HEK293 (cell line): Measurements from ENCODE around the gene PCSK6.
A peak's percentile ranks its signal among the peaks of the same experiment; 100 is the strongest.

Experiments
- KLF16 ChIP-seq: fragments of 450-650 bp; formaldehyde crosslinking; IDR thresholded peaks from 2 replicates; pipeline ENCODE4 v1.5.1; 2017; ENCODE audit warnings: missing biosample characterization, missing genetic modification characterization
- PATZ1 ChIP-seq: fragments of 450-650 bp; formaldehyde crosslinking; IDR thresholded peaks from 2 replicates; pipeline ENCODE4 v1.5.1; 2016; ENCODE audit warnings: missing biosample characterization, missing genetic modification characterization
- SCRT1 ChIP-seq: fragments of 450-650 bp; formaldehyde crosslinking; IDR thresholded peaks from 2 replicates; pipeline ENCODE4 v1.5.1; 2016; ENCODE audit warnings: missing biosample characterization, missing genetic modification characterization, borderline replicate concordance
- SP2 ChIP-seq: fragments of 450-650 bp; formaldehyde crosslinking; IDR thresholded peaks from 2 replicates; pipeline ENCODE4 v1.5.1; 2016; ENCODE audit warnings: missing biosample characterization, missing genetic modification characterization
- TRIM28 ChIP-seq: IDR thresholded peaks from 2 replicates; pipeline ENCODE4 v1.6.1; 2011; ENCODE audit warnings: low read length, control low read depth, borderline replicate concordance
- ZBTB48 ChIP-seq: fragments of 450-650 bp; formaldehyde crosslinking; IDR thresholded peaks from 2 replicates; pipeline ENCODE4 v1.5.1; 2016; ENCODE audit warnings: missing biosample characterization, missing genetic modification characterization
- ZFHX2 ChIP-seq: fragments of 450-650 bp; formaldehyde crosslinking; conservative IDR thresholded peaks from 2 replicates; pipeline ENCODE4 v1.5.1; 2016; ENCODE audit warnings: missing biosample characterization, missing genetic modification characterization
- ZIC2 ChIP-seq: fragments of 450-650 bp; formaldehyde crosslinking; IDR thresholded peaks from 2 replicates; pipeline ENCODE4 v1.5.1; 2016; ENCODE audit warnings: missing biosample characterization, missing genetic modification characterization
- ZNF10 ChIP-seq: fragments of 450-650 bp; formaldehyde crosslinking; IDR thresholded peaks from 2 replicates; pipeline ENCODE4 v1.5.1; 2017; ENCODE audit warnings: missing biosample characterization, missing genetic modification characterization
- ZNF16 ChIP-seq: fragments of 450-650 bp; formaldehyde crosslinking; IDR thresholded peaks from 2 replicates; pipeline ENCODE4 v1.5.1; 2016; ENCODE audit warnings: low read depth, missing biosample characterization, missing genetic modification characterization
- ZNF175 ChIP-seq: fragments of 450-650 bp; formaldehyde crosslinking; IDR thresholded peaks from 2 replicates; pipeline ENCODE4 v1.5.1; 2016; ENCODE audit warnings: missing biosample characterization, missing genetic modification characterization
- ZNF221 ChIP-seq: fragments of 450-650 bp; formaldehyde crosslinking; IDR thresholded peaks from 2 replicates; pipeline ENCODE4 v1.5.1; 2017; ENCODE audit warnings: missing biosample characterization, missing genetic modification characterization, borderline replicate concordance
- ZNF26 ChIP-seq: fragments of 450-650 bp; formaldehyde crosslinking; IDR thresholded peaks from 2 replicates; pipeline ENCODE4 v1.5.1; 2016; ENCODE audit warnings: missing biosample characterization, missing genetic modification characterization
- ZNF362 ChIP-seq: fragments of 450-650 bp; formaldehyde crosslinking; IDR thresholded peaks from 2 replicates; pipeline ENCODE4 v1.5.1; 2016; ENCODE audit warnings: missing biosample characterization, missing genetic modification characterization
- ZNF404 ChIP-seq: fragments of 450-650 bp; formaldehyde crosslinking; IDR thresholded peaks from 2 replicates; pipeline ENCODE4 v1.5.1; 2017; ENCODE audit warnings: missing biosample characterization, missing genetic modification characterization
- ZNF510 ChIP-seq: fragments of 450-650 bp; formaldehyde crosslinking; IDR thresholded peaks from 2 replicates; pipeline ENCODE4 v1.5.1; 2018; ENCODE audit warnings: mild to moderate bottlenecking, missing genetic modification characterization, missing biosample characterization; ENCODE audit not compliant: insufficient replicate concordance
- ZNF514 ChIP-seq: fragments of 450-650 bp; formaldehyde crosslinking; IDR thresholded peaks from 2 replicates; pipeline ENCODE4 v1.5.1; 2016; ENCODE audit warnings: missing biosample characterization, missing genetic modification characterization
- ZNF521 ChIP-seq: fragments of 450-650 bp; formaldehyde crosslinking; IDR thresholded peaks from 2 replicates; pipeline ENCODE4 v1.5.1; 2017; ENCODE audit warnings: missing biosample characterization, mild to moderate bottlenecking, missing genetic modification characterization
- ZNF558 ChIP-seq: fragments of 450-650 bp; formaldehyde crosslinking; IDR thresholded peaks from 2 replicates; pipeline ENCODE4 v1.5.1; 2016; ENCODE audit warnings: missing biosample characterization, missing genetic modification characterization
- ZNF560 ChIP-seq: fragments of 450-650 bp; formaldehyde crosslinking; IDR thresholded peaks from 2 replicates; pipeline ENCODE4 v1.5.1; 2017; ENCODE audit warnings: missing biosample characterization, missing genetic modification characterization, borderline replicate concordance
- ZNF624 ChIP-seq: fragments of 450-650 bp; formaldehyde crosslinking; IDR thresholded peaks from 2 replicates; pipeline ENCODE4 v1.5.1; 2017; ENCODE audit warnings: missing biosample characterization, missing genetic modification characterization
- ZNF76 ChIP-seq: fragments of 450-650 bp; formaldehyde crosslinking; IDR thresholded peaks from 2 replicates; pipeline ENCODE4; 2016; ENCODE audit warnings: low read depth, missing biosample characterization, missing genetic modification characterization, borderline replicate concordance
- ZNF776 ChIP-seq: fragments of 450-650 bp; formaldehyde crosslinking; IDR thresholded peaks from 2 replicates; pipeline ENCODE4 v1.5.0; 2017; ENCODE audit warnings: missing biosample characterization, missing genetic modification characterization, borderline replicate concordance
- ZNF837 ChIP-seq: fragments of 450-650 bp; formaldehyde crosslinking; IDR thresholded peaks from 2 replicates; pipeline ENCODE4 v1.5.1; 2016; ENCODE audit warnings: missing biosample characterization, missing genetic modification characterization
- TF ChIP-seq, protein P1 (sequence below): fragments of 450-650 bp; formaldehyde crosslinking; IDR thresholded peaks from 2 replicates; pipeline ENCODE4 v1.5.1; 2016; ENCODE audit warnings: missing biosample characterization, missing genetic modification characterization, borderline replicate concordance
- TF ChIP-seq, protein P2 (sequence below): fragments of 450-650 bp; formaldehyde crosslinking; IDR thresholded peaks from 2 replicates; pipeline ENCODE4 v1.5.1; 2017; ENCODE audit warnings: missing biosample characterization, missing genetic modification characterization
- TF ChIP-seq, protein P3 (sequence below): fragments of 450-650 bp; formaldehyde crosslinking; IDR thresholded peaks from 2 replicates; pipeline ENCODE4 v1.5.1; 2016; ENCODE audit warnings: missing biosample characterization, missing genetic modification characterization
- TF ChIP-seq, protein P4 (sequence below): fragments of 450-650 bp; formaldehyde crosslinking; IDR thresholded peaks from 2 replicates; pipeline ENCODE4 v1.5.1; 2016; ENCODE audit warnings: missing biosample characterization, missing genetic modification characterization

PCSK6 gene

DNA sequence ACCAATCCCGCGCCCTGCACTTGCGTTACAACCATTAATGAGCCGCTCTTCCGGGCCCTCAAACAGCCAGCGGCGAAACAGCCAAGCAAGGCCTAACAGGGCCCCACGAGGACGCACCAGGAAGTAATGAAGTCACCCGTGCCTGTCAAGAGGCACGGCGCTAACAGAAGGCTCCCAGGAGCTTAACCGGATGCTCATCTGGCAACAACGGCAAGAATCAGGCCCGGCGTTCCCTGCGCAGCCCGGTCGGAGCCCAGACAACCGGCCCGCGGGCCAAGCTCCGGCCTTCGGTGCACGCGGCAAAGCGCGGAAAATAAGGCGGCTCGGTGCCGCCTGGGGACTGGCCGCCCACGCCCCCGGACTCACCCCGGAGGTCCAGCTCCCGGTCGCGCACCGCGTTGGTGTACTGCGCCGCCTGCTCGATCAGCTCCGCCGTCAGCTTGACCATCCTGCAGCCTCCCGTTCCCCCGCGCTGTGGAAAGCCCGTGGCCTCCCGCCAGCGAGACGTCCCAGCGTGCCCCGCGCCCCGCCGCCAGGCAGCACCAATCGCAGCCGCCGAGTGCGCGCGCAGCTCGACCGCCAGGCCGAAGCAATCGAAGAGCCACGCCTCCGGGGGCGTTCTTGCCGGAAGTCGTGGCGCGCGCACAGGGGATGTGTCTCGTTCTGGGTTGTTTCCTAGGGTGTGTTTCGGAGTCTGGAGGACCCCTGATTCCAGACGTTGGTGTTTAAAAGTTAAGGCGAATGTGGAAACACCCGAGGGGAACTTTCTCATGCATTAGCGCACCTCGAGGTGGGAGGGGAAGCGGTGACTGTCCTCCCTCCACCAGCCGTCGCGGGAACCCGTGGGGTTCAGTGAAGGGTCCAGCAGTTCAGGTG lies 194.5 kb downstream of the PCSK6 start, which contains the start of gene SNRPA1 (continued):
- TF ChIP-seq, protein P1, sequence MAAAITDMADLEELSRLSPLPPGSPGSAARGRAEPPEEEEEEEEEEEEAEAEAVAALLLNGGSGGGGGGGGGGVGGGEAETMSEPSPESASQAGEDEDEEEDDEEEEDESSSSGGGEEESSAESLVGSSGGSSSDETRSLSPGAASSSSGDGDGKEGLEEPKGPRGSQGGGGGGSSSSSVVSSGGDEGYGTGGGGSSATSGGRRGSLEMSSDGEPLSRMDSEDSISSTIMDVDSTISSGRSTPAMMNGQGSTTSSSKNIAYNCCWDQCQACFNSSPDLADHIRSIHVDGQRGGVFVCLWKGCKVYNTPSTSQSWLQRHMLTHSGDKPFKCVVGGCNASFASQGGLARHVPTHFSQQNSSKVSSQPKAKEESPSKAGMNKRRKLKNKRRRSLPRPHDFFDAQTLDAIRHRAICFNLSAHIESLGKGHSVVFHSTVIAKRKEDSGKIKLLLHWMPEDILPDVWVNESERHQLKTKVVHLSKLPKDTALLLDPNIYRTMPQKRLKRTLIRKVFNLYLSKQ (tag by site-specific recombination): no peak
- TF ChIP-seq ZNF16 (tag by site-specific recombination) (no peak), ZNF776 (tag by site-specific recombination) (no peak), ZNF404 (tag by site-specific recombination) (no peak), ZNF521 (tag by site-specific recombination) (no peak), SCRT1 (tag by site-specific recombination) (no peak), ZNF10 (tag by site-specific recombination) (no peak), ZNF76 (tag by site-specific recombination) (peak; percentile 97), ZNF221 (tag by site-specific recombination) (no peak), ZNF175 (tag by site-specific recombination) (no peak), ZNF26 (no peak), PATZ1 (tag by site-specific recombination) (peak; percentile 77; the same call in 1 of the 2 replicates), ZNF558 (tag by site-specific recombination) (no peak), SP2 (tag by site-specific recombination) (peak; percentile 81), ZNF560 (tag by site-specific recombination) (no peak), ZNF624 (tag by site-specific recombination) (no peak), ZNF362 (tag by site-specific recombination) (no peak), TRIM28 (no peak), ZNF514 (tag by site-specific recombination) (no peak), ZFHX2 (tag by site-specific recombination) (peak; percentile 92), ZNF510 (tag by site-specific recombination) (no peak), ZBTB48 (peak; percentile 84), ZIC2 (tag by site-specific recombination) (peak; percentile 61), KLF16 (peak; percentile 100), ZNF837 (tag by site-specific recombination) (no peak)
- TF ChIP-seq, protein P2, sequence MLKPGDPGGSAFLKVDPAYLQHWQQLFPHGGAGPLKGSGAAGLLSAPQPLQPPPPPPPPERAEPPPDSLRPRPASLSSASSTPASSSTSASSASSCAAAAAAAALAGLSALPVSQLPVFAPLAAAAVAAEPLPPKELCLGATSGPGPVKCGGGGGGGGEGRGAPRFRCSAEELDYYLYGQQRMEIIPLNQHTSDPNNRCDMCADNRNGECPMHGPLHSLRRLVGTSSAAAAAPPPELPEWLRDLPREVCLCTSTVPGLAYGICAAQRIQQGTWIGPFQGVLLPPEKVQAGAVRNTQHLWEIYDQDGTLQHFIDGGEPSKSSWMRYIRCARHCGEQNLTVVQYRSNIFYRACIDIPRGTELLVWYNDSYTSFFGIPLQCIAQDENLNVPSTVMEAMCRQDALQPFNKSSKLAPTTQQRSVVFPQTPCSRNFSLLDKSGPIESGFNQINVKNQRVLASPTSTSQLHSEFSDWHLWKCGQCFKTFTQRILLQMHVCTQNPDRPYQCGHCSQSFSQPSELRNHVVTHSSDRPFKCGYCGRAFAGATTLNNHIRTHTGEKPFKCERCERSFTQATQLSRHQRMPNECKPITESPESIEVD (tag by site-specific recombination): no peak
- TF ChIP-seq, protein P3, sequence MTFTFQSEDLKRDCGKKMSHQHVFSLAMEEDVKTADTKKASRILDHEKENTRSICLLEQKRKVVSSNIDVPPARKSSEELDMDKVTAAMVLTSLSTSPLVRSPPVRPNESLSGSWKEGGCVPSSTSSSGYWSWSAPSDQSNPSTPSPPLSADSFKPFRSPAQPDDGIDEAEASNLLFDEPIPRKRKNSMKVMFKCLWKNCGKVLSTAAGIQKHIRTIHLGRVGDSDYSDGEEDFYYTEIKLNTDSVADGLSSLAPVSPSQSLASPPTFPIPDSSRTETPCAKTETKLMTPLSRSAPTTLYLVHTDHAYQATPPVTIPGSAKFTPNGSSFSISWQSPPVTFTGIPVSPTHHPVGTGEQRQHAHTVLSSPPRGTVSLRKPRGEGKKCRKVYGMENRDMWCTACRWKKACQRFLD (tag by site-specific recombination): no peak
- TF ChIP-seq, protein P4, sequence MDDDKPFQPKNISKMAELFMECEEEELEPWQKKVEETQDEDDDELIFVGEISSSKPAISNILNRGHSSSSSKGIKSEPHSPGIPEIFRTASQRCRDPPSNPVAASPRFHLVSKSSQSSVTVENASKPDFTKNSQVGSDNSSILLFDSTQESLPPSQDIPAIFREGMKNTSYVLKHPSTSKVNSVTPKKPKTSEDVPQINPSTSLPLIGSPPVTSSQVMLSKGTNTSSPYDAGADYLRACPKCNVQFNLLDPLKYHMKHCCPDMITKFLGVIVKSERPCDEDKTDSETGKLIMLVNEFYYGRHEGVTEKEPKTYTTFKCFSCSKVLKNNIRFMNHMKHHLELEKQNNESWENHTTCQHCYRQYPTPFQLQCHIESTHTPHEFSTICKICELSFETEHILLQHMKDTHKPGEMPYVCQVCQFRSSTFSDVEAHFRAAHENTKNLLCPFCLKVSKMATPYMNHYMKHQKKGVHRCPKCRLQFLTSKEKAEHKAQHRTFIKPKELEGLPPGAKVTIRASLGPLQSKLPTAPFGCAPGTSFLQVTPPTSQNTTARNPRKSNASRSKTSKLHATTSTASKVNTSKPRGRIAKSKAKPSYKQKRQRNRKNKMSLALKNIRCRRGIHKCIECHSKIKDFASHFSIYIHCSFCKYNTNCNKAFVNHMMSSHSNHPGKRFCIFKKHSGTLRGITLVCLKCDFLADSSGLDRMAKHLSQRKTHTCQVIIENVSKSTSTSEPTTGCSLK (tag by site-specific recombination): no peak
